WERI-Rb-1 (cell line): ENCODE measurements around the gene ZNF574.

Experiments
- DNase-seq: peaks from one replicate; pipeline ENCODE4 v3.0.0-alpha.2; 2020
- H3K27ac ChIP-seq: fragments of 250-450 bp; sonication (Bioruptor Pico); 2 replicates; pipeline ENCODE4 v1.5.1; 2020; ENCODE audit warnings: mild to moderate bottlenecking, moderate library complexity
- H3K27me3 ChIP-seq: fragments of 250-450 bp; sonication (Bioruptor Pico); 2 replicates; pipeline ENCODE4 v1.5.1; 2021; ENCODE audit warnings: mild to moderate bottlenecking, low read depth, moderate library complexity; ENCODE audit not compliant: insufficient read depth, severe bottlenecking
- H3K36me3 ChIP-seq: fragments of 250-450 bp; sonication (Bioruptor Pico); 2 replicates; pipeline ENCODE4 v1.5.1; 2020; ENCODE audit warnings: mild to moderate bottlenecking, moderate library complexity
- H3K4me3 ChIP-seq: 2 replicates; pipeline ENCODE4 v1.5.1; 2011; ENCODE audit warnings: low read depth, mild to moderate bottlenecking, control low read depth, low read length
- H3K9me3 ChIP-seq: fragments of 250-450 bp; sonication (Bioruptor Pico); 2 replicates; pipeline ENCODE4 v1.5.1; 2021; ENCODE audit warnings: mild to moderate bottlenecking, moderate library complexity; ENCODE audit not compliant: severe bottlenecking
- TF ChIP-seq, protein P1 (sequence below): IDR thresholded peaks from 2 replicates; pipeline ENCODE4 v1.5.1; 2011; ENCODE audit warnings: low read depth, mild to moderate bottlenecking, control low read depth, inconsistent platforms, low read length

ZNF574 gene

GRCh38 chr19:42042455-42043170, 33.4 kb upstream of the ZNF574 start:
- DNase-seq = no peak
- H3K9me3 ChIP-seq = no peaks in the 10 kb centered on the region
- H3K36me3 ChIP-seq = peaks cover 54% of the 10 kb centered on the region
- no peak overlapping the region for H3K4me3 ChIP-seq
- peak overlapping the region; percentile 91 for H3K27ac ChIP-seq
- TF ChIP-seq, protein P1, sequence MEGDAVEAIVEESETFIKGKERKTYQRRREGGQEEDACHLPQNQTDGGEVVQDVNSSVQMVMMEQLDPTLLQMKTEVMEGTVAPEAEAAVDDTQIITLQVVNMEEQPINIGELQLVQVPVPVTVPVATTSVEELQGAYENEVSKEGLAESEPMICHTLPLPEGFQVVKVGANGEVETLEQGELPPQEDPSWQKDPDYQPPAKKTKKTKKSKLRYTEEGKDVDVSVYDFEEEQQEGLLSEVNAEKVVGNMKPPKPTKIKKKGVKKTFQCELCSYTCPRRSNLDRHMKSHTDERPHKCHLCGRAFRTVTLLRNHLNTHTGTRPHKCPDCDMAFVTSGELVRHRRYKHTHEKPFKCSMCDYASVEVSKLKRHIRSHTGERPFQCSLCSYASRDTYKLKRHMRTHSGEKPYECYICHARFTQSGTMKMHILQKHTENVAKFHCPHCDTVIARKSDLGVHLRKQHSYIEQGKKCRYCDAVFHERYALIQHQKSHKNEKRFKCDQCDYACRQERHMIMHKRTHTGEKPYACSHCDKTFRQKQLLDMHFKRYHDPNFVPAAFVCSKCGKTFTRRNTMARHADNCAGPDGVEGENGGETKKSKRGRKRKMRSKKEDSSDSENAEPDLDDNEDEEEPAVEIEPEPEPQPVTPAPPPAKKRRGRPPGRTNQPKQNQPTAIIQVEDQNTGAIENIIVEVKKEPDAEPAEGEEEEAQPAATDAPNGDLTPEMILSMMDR = no peak
- no peaks in the 10 kb centered on the region for H3K27me3 ChIP-seq

DNA sequence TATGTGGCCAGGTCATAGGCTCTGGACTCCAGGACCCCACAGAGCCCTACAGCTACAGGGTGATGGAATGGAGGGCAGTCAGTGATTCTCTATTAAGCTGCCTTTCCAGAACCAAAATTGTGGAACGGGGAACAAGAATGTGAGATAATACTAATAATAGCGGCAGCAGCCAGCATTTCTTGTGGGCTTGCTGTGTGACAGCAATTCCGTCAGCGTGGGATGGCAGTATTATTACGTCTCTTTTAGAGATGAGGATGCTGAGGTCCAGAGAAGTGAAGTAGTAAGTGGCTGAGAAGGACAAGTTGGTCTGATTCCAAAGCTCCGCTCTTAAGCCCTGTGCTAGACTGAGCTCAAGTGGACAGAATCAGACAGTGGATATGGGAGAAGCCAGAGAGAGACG, 30.4 kb upstream of the ZNF574 start:
- peaks cover 45% of the 10 kb centered on the region for H3K36me3 ChIP-seq
- no peak overlapping the region for H3K4me3 ChIP-seq

DNA sequence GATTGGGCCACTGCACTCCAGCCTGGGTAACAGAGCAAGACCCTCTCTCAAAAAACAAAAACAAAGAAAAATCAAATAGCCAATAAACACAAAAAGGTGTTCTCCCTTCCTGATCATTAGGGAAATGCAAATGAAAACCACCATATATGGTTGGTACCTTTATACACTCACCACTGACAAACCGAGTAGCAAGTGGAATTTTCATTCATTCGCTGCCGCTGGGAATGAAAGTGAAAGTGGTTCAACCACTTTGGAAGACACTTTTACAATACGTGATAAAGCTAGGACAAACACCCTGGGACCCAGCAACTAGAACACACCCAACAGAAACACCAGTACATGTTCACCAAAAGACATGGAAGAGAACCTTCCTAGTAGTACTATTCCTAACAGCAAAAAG, 27.0 kb upstream of the ZNF574 start:
- Histone ChIP-seq H3K4me3 (no peak overlapping the region), H3K9me3 (no peaks in the 10 kb centered on the region), H3K36me3 (peaks cover 51% of the 10 kb centered on the region), H3K27ac (no peak overlapping the region), H3K27me3 (no peaks in the 10 kb centered on the region)
- no peak for DNase-seq
- TF ChIP-seq, protein P1 = no peak

More for the DNA sequence above, 30.4 kb upstream of the ZNF574 start:
- Histone ChIP-seq H3K9me3 (no peaks in the 10 kb centered on the region), H3K27ac (no peak overlapping the region), H3K27me3 (no peaks in the 10 kb centered on the region)
- DNase-seq = no peak
- TF ChIP-seq, protein P1 = no peak

- no peak overlapping the region for H3K4me3 ChIP-seq
- H3K36me3 ChIP-seq = peaks cover 59% of the 10 kb centered on the region
- TF ChIP-seq, protein P1 = no peak
- no peak for DNase-seq
- H3K9me3 ChIP-seq = no peaks in the 10 kb centered on the region
- peak overlapping the region; percentile 90 for H3K27ac ChIP-seq
- no peaks in the 10 kb centered on the region for H3K27me3 ChIP-seq
These were observed 24.5 kb upstream of the ZNF574 start for GRCh38 chr19:42051166-42052115.

DNA sequence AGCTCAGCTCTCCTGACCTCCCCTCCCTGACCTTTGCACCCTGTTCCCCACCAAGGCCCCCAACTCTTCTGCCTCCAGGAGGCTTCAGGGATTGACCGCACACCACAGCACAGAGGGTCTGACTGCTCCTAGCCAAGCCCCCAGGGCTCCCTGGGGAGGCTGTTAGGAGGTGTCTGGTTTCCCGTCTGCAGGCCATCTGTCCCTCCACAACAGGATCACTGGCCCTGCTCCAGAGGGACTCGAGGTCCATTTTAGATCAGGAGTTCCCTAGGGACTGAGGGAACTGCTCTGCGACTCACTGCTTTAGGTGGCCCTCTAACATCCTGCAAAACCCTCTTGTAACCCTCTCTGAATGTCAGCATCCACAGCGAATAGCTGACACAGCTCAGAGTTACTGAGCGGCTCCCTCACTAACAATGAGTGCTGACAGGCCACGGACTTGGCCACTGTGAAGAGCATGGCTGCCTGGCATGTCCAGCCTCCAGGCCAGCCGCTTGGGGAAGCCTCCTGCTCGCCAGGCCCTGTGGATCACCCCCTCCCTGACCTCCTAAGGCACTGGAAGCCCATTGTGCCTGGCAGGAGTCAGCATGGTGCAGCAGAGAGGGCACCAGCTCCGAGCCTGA, 23.6 kb upstream of the ZNF574 start:
- peak; percentile 72 for DNase-seq
- peak overlapping the region; percentile 90 for H3K27ac ChIP-seq
- H3K27me3 ChIP-seq = no peaks in the 10 kb centered on the region
- H3K4me3 ChIP-seq = no peak overlapping the region
- H3K36me3 ChIP-seq = peaks cover 62% of the 10 kb centered on the region
- TF ChIP-seq, protein P1 = no peak
- no peaks in the 10 kb centered on the region for H3K9me3 ChIP-seq
